NB4 (cell line): ENCODE data around the gene TACC3.

Source experiments
- DNase-seq: peaks from one replicate; pipeline ENCODE4 v3.0.0; 2010; ENCODE audit warnings: low read depth
- H3K4me3 ChIP-seq: one replicate; pipeline ENCODE4 v1.5.1; 2011; ENCODE audit warnings: mild to moderate bottlenecking, low read depth, low read length, moderate library complexity
- MAX ChIP-seq: IDR thresholded peaks from 2 replicates; pipeline ENCODE4 v1.6.1; 2011; ENCODE audit warnings: low read depth, low read length
- MYC ChIP-seq: IDR thresholded peaks from 2 replicates; pipeline ENCODE4 v1.6.1; 2011; ENCODE audit warnings: low read depth, low read length
- POLR2A ChIP-seq: IDR thresholded peaks from 2 replicates; pipeline ENCODE4 v1.6.1; 2011; ENCODE audit warnings: mild to moderate bottlenecking; ENCODE audit not compliant: insufficient read length; ENCODE audit errors: extremely low read depth
- TF ChIP-seq, protein P1 (sequence below): IDR thresholded peaks from one replicate; pipeline ENCODE4 v1.5.1; 2012; ENCODE audit warnings: low read depth, low read length

The TACC3 gene

GRCh38 chr4:1772853-1773538 lies 51.7 kb downstream of the TACC3 start:
- TF ChIP-seq MAX (no peak), MYC (no peak), POLR2A (no peak)
- TF ChIP-seq, protein P1, sequence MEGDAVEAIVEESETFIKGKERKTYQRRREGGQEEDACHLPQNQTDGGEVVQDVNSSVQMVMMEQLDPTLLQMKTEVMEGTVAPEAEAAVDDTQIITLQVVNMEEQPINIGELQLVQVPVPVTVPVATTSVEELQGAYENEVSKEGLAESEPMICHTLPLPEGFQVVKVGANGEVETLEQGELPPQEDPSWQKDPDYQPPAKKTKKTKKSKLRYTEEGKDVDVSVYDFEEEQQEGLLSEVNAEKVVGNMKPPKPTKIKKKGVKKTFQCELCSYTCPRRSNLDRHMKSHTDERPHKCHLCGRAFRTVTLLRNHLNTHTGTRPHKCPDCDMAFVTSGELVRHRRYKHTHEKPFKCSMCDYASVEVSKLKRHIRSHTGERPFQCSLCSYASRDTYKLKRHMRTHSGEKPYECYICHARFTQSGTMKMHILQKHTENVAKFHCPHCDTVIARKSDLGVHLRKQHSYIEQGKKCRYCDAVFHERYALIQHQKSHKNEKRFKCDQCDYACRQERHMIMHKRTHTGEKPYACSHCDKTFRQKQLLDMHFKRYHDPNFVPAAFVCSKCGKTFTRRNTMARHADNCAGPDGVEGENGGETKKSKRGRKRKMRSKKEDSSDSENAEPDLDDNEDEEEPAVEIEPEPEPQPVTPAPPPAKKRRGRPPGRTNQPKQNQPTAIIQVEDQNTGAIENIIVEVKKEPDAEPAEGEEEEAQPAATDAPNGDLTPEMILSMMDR, result no peak
- no peak for DNase-seq
- H3K4me3 ChIP-seq, result no peak overlapping the region

GRCh38 chr4:1773754-1774153 lies 52.4 kb downstream of the TACC3 start:
- no peak for DNase-seq
- H3K4me3 ChIP-seq, result no peak overlapping the region
- no peak for TF ChIP-seq POLR2A
- no peak for TF ChIP-seq MYC
- no peak for TF ChIP-seq MAX
- TF ChIP-seq, protein P1, result no peak

GRCh38 chr4:1775731-1776500 lies 54.6 kb downstream of the TACC3 start:
- TF ChIP-seq, protein P1, result no peak
- peak; percentile 56 for TF ChIP-seq MYC
- TF ChIP-seq MAX, result peak; percentile 74
- DNase-seq, result peak; percentile 99
- no peak overlapping the region for H3K4me3 ChIP-seq

DNA sequence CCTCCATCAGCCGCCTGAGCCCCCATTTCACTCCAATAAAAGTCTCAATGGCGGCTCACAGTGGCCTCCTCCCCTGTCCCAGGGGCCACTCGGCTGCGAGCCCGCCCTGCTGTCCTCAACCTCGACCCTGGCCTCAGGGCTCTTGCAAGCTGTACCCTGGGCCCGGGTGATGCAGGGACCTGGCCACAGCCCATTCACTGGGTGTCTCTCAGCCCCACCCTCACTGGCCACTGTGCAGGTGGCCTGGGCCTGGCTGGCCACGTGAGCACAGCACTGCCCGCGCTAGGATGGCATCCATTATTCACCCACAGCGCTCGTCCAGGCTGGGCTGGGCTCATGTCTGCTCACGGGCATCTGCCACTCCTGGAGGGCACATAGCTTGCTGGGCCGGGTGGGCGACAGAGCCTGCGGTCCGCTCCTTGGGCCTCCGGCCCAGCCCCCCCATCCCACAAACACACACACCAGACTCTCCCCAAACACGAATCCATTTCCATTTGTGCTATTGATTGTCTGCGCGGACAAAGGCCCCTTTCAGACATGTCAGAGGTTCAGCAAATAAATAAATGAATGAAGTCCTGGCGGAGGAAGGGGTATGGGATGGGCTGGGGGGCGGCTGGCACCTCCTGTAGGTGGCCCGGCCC lies 55.3 kb downstream of the TACC3 start:
- no peak for DNase-seq
- H3K4me3 ChIP-seq, result no peak overlapping the region
- TF ChIP-seq MYC (no peak), POLR2A (no peak), MAX (no peak)
- TF ChIP-seq, protein P1, result no peak

DNA sequence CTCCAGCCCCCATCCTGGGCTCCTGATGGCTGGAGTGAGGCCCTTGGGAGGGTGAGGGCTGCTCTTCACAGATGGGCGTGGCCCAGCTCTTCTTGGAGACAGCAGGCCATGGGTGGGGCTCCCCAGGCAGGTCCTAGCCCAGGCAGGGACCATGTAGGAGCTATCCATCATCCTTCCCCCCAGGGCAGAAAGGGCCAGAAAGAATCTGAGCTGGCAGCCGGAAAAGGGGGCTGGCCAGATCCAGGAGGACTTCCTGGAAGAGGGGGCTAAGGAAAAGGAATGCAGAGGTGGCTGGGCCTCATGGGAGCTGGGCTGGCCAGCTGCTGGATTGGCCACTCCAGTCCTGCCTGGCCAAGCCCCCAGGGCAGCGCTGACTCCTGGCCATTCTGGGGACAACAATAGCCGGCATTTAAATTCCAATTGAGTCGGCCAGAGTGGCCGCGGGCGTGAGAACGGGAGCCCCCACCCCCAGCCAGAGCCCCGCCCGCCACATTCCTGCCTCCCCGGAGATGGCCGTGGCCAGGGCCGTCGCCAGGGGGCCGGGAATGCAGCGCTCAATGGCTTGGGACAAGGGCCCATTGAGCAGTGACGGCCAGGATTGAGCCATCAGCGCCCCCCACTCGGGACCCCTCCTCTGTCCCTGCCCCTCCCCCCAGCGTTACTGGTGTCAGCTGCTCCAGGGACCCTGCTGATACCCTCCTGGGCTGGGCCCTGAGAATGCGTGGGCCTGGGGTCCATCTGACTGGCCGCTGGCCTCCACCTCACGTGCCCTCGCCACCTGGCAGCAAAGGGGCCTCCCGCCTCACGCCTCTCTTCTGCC lies 56.7 kb downstream of the TACC3 start:
- no peak overlapping the region for H3K4me3 ChIP-seq
- peak; percentile 39 for DNase-seq

More for the DNA sequence above, 56.7 kb downstream of the TACC3 start:
- TF ChIP-seq POLR2A, result no peak
- TF ChIP-seq, protein P1, result no peak
- TF ChIP-seq MAX, result no peak
- no peak for TF ChIP-seq MYC
